HAP-1 (cell line): ENCODE results near the gene XPC.
A peak's percentile ranks its signal among the peaks of the same experiment; 100 is the strongest.
"Not testable (repeated sequence)": the region's sequence is repeated elsewhere in the genome, so short reads cannot be mapped to it uniquely, and the experiment has no call there.

Experiments
- DNase-seq, 2 experiments: peaks; one replicate each; pipeline ENCODE4 v3.0.0-alpha.2; 2016 to 2020; ENCODE audit warnings: low spot score in 2 of 2
- H3K27me3 ChIP-seq: fragments of 250-450 bp; sonication (Bioruptor Pico); 2 replicates; pipeline ENCODE4 v1.5.1; 2020; ENCODE audit warnings: low read depth, mild to moderate bottlenecking, moderate library complexity
- H3K36me3 ChIP-seq: fragments of 250-450 bp; sonication (Bioruptor Pico); replicated peaks from 2 replicates; pipeline ENCODE4 v1.5.1; 2020; ENCODE audit warnings: mild to moderate bottlenecking
- H3K4me1 ChIP-seq: fragments of 250-450 bp; sonication (Bioruptor Pico); 2 replicates; pipeline ENCODE4 v1.5.1; 2020; ENCODE audit warnings: mild to moderate bottlenecking
- H3K4me3 ChIP-seq: fragments of 250-450 bp; sonication (Bioruptor Pico); 2 replicates; pipeline ENCODE4 v1.5.1; 2020; ENCODE audit warnings: mild to moderate bottlenecking, moderate library complexity
- H3K9me3 ChIP-seq: fragments of 250-450 bp; sonication (Bioruptor Pico); 2 replicates; pipeline ENCODE4 v1.5.1; 2020; ENCODE audit warnings: mild to moderate bottlenecking, moderate library complexity
- in situ Hi-C: fragments of 300-500 bp; cut with MboI; formaldehyde crosslinking; loops from 3 replicates; pipeline ENCODE4 v1.14.3; 2020; ENCODE audit warnings: low sequenced_read_pairs, inconsistent platforms, mixed read lengths

XPC gene

DNA sequence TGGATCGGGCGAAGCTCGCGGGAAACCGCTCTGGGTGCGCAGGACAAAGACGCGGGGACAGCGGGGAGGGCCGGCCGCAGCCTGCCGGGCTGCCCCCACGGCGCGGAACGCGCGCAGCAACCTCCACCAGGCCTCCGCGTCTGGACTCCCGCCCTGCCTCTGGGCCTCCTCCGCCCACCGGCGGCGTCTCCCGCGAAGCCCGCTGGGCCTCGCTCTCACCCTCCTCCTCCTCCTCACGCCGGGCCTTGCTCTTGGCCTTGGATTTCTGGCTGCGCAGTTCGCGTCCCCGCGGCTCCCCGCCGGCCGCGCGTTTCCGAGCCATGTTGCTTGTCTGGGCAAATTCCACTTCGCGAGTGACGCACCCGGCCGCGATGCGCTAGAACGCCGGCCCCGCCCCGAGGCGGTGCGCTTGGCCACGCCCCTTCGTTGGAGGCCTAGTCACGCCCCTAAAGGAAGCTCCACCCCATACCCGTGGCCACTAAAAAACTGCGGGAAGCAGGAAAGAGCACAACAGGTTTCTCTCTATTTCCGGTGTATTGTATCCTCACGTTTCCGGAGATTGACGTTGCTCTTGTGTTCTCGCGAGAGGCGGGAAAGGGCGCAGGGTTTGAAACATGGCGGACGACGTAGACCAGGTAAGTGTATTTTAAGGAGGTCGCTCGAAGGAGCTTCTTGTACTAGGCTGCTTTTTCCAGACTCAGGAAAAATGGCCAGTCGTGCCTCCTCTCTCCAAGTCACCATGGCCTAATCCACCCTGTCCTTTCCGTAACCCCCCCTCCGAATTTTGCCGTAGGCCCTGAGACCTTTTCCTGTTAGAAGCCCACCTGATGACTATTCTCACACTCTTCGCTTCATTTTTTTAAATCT is at the start of gene XPC, which contains the start of gene LSM3:
TSS of gene XPC (minus strand) at position 355 of the 867 bp plus-strand sequence. CDS start at position 322, 33 bp downstream.
TSS of gene LSM3 (plus strand) at position 571 of the 867 bp plus-strand sequence. CDS start at position 615, 44 bp downstream.
- in situ Hi-C loops, result no loop called here
- H3K9me3 ChIP-seq, result no peaks in the 10 kb centered on the region
- DNase-seq, result peak; percentile 95 to 99
- H3K4me3 ChIP-seq, result peak within 1 kb of the TSS; percentile 61
- no peaks in the 10 kb centered on the region for H3K27me3 ChIP-seq
- H3K4me1 ChIP-seq, result peaks cover 27% of the 10 kb centered on the region
- H3K36me3 ChIP-seq, result peaks cover 30% of the 10 kb centered on the region

DNA sequence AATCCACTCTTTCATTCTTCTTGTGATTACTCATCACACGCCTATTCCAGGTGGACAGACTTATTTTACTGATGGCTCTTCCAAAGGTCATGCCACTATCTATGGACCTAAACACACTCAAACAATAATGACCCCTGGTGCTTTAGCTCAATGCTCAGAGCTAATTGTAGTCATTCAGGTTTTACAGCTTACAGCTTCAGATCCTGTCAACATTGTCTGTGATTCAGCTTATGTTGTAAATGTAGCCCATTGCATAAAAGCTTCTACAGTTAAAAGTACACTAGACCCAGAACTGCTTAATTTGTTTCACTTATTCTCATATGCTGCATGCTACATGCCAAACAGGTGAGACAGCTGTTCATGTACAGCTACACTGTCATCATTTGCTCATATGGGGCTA is 49.5 kb upstream of the XPC start:
- Histone ChIP-seq H3K9me3 (no peaks in the 10 kb centered on the region), H3K27me3 (peaks cover 10% of the 10 kb centered on the region; the same call in 1 of the 2 replicates), H3K4me3 (no peak overlapping the region), H3K36me3 (no peaks in the 10 kb centered on the region), H3K4me1 (no peaks in the 10 kb centered on the region)
- in situ Hi-C loops, result loop anchor here (25.0 kb wide), 1 partner anchor 684 kb away; no protein-coding TSS in a partner anchor
- DNase-seq, result no peak

DNA sequence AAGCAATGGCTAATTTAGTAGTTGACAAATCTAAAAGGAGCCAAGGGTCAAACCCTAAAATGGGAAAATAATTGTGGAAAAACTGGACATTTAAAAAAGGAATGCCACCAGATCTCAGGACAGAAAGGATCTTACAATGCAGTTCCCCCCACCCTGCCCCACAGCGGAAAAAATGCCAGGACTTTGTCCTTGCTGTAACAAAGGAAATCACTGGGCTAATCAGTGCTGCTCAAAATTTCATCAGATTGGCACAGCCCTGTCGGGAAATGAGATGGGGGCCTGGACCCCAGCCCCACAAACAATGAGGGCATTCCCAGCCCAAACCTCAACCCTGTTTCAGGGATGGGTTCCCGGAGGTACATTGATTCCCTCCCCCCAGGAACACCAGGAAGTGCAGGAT is 48.0 kb upstream of the XPC start:
- H3K4me3 ChIP-seq, H3K27me3 ChIP-seq, DNase-seq, H3K36me3 ChIP-seq, H3K9me3 ChIP-seq, H3K4me1 ChIP-seq: not testable (repeated sequence)
- in situ Hi-C loops, result loop anchor here (25.0 kb wide), 1 partner anchor 686 kb away; no protein-coding TSS in a partner anchor

DNA sequence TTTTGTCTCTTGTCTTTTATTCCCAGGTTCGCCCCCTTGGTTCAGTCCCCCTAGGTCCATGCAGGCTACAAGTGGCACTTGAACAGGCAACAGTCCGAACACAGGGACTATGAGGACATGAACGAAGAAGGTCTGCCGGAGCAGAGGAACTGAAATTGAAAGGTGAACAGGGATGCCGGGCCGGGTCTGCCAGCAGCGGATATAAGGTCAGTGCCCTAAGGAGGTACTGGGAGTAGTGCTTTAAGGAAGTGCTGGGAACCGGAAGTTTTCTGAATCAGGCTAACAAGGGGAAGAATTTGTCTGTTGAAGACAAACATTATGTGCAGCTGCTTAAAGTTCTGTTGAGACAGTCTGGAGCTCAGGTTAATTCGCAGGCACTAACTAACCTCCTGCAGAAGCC is 47.0 kb upstream of the XPC start:
- H3K27me3 ChIP-seq, result peaks cover 10% of the 10 kb centered on the region; the same call in 1 of the 2 replicates
- no peak overlapping the region for H3K4me3 ChIP-seq
- H3K9me3 ChIP-seq, result peaks cover 2% of the 10 kb centered on the region; the same call in 1 of the 2 replicates
- no peaks in the 10 kb centered on the region for H3K4me1 ChIP-seq
- in situ Hi-C loops, result loop anchor here (25.0 kb wide), 1 partner anchor 687 kb away; no protein-coding TSS in a partner anchor
- no peaks in the 10 kb centered on the region for H3K36me3 ChIP-seq
- no peak for DNase-seq

DNA sequence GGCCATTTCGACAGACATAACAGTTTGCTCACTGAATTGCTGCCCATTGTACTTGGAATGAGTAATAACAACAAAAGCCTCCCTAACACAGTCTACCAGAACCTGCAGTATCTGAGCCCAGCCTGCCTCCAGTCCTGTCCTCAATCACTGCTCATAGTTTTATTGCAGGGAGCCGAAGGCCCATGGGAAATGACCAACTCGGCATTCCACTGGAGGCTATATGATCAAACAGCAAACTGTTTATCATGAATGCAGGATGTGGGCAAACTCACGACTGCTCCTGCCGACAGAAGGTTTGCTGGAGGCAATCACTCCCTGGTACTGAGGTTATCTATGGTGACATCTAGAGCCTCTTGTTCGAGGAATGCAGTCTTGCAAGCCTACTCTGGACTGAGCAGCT is 46.5 kb upstream of the XPC start:
- Histone ChIP-seq H3K36me3 (no peaks in the 10 kb centered on the region), H3K27me3 (peaks cover 10% of the 10 kb centered on the region; the same call in 1 of the 2 replicates), H3K9me3 (peaks cover 2% of the 10 kb centered on the region; the same call in 1 of the 2 replicates), H3K4me1 (no peaks in the 10 kb centered on the region), H3K4me3 (no peak overlapping the region)
- DNase-seq, result no peak
- in situ Hi-C loops, result loop anchor here (25.0 kb wide), 1 partner anchor 687 kb away; no protein-coding TSS in a partner anchor

DNA sequence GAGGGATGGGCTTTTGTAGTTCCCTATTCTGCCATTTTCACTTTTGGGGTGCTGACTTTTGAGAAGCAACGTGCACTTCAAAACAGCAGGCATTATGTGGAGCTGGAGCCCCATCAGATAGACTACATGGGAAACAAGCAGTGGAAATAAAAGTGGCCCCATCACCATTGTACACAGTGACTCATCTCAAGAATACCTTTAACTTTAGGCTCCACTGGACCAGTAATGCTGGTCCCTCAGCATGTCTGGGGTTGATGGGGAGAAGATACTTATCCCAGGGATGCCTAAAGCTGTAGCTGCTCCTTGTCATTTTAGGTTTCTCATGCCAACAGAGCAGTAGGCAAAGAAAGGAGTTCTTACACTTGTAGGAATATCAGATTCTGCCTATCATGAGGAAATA is 45.2 kb upstream of the XPC start:
- Histone ChIP-seq H3K9me3 (peaks cover 2% of the 10 kb centered on the region; the same call in 1 of the 2 replicates), H3K27me3 (peaks cover 10% of the 10 kb centered on the region; the same call in 1 of the 2 replicates), H3K4me3 (no peak overlapping the region), H3K36me3 (no peaks in the 10 kb centered on the region), H3K4me1 (no peaks in the 10 kb centered on the region)
- in situ Hi-C loops, result no loop called here
- no peak for DNase-seq

DNA sequence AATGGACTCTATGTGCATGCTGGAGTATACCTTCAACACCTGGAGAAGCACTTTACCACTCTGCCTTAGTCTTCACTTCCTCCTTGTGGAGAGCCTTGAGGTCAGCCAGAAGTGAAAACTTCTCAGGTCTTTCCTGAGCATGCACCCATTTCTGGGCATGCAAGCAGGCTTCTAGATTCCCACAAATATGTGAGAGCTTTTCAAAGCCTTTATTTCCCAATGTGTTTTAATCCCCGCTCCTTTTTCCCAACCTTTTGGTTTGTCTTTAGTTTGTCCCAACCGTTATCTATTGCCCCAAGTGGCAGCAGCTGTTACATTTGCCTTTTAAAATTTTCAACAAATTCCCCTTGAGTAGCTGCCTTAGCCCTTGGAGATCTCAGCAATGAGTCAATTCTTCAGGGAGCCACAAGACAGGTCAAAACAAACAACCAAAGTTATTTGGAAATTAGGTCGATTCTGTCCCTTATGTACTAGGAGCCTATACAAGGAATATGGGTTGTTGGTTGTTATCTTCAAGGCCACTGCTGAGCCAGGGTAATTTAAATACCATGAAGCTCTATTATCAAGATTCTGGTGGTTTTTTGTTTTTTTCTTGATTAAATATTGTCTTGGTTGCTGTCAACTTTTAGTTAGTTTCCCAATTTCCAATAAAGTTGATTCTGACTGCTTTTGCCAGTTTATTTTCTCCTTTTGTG is 44.6 kb upstream of the XPC start:
- Histone ChIP-seq H3K4me1 (no peaks in the 10 kb centered on the region), H3K36me3 (no peaks in the 10 kb centered on the region), H3K9me3 (peaks cover 2% of the 10 kb centered on the region; the same call in 1 of the 2 replicates), H3K4me3 (no peak overlapping the region), H3K27me3 (peaks cover 10% of the 10 kb centered on the region; the same call in 1 of the 2 replicates)
- in situ Hi-C loops, result no loop called here
- DNase-seq, result no peak

DNA sequence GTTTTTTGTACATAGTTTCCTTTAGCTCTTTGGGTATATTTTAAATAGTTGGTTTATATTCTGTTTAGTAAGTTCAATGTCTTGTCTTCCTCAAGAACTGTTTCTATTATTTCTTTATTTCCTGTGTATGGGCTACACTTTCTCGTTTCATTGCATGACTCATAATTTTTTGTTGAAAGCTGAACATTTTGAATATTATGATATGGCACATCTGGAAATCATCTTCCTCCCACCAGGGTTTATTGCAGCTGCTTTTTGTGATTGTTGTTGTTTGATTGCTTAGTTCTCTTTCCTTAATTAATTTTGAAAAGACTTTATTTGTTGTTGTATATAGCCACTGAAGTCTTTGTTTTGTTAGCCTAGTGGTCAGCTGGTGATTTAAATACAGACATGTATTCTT is 44.1 kb upstream of the XPC start:
- Histone ChIP-seq H3K9me3 (peaks cover 2% of the 10 kb centered on the region; the same call in 1 of the 2 replicates), H3K36me3 (no peaks in the 10 kb centered on the region), H3K4me3 (no peak overlapping the region), H3K27me3 (peaks cover 10% of the 10 kb centered on the region; the same call in 1 of the 2 replicates), H3K4me1 (no peaks in the 10 kb centered on the region)
- in situ Hi-C loops, result no loop called here
- no peak for DNase-seq

DNA sequence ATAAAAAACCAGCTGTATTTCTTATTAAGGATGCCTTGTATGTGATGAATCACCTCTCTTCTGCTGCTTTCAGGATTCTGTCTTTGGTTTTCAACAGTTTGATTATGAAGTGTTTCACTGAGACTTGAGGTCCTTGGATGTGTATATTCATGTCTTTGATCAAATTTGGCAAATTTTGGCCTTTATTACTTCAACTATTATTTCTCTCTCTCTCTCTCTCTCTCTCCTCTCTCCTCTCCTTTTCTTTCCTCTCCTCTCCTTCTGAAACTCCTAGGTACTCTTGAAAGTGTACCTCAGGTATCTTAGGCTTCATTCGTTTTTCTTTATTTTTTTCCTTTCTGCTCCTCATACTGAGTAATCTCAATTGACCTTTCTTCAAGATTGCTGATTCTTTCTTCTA is 43.5 kb upstream of the XPC start:
- in situ Hi-C loops, result no loop called here
- H3K9me3 ChIP-seq, result peaks cover 2% of the 10 kb centered on the region; the same call in 1 of the 2 replicates
- peaks cover 10% of the 10 kb centered on the region; the same call in 1 of the 2 replicates for H3K27me3 ChIP-seq
- H3K4me3 ChIP-seq, result no peak overlapping the region
- H3K36me3 ChIP-seq, result no peaks in the 10 kb centered on the region
- no peaks in the 10 kb centered on the region for H3K4me1 ChIP-seq
- DNase-seq, result no peak

DNA sequence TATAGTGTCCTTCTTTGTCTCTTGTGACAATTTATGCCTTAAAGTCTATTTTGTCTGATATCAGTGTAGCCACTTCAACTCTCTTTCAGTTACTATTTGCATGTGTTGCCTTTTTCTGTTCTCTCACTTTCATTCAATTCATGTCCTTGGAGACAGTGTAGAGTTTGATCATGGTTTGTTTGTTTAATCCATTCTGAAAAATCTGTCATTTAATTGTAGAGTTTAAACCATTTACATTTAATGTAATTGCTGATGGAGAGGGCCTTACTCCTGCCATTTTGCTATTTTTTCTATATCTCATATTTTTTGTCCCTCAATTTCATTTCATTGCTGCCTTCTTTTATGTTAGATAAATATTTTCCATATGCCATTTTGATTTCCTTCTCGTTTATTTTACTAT is 42.5 kb upstream of the XPC start:
- Histone ChIP-seq H3K4me1 (no peaks in the 10 kb centered on the region), H3K27me3 (peaks cover 2% of the 10 kb centered on the region; the same call in 1 of the 2 replicates), H3K36me3 (no peaks in the 10 kb centered on the region), H3K9me3 (peaks cover 2% of the 10 kb centered on the region; the same call in 1 of the 2 replicates), H3K4me3 (no peak overlapping the region)
- in situ Hi-C loops, result no loop called here
- DNase-seq, result no peak

DNA sequence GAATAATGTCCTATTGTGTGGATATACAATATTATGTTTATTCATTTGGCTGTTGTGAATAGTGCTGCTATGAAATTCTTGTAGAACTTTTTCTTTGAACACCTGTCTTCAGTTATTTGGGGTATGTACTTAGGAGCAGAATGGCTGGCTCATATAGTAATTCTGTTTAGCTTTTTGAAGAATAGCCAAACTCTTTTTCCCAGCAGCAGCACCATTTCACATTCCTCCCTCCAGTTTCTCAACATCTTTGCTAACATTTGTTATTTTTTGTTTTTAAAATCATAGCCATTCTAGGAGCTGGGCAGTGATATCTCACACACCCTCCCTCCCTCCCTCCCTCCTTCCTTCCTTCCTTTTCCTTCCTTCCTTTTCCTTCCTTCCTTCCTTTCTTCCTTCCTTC is 40.0 kb upstream of the XPC start:
- in situ Hi-C loops, result no loop called here

DNA sequence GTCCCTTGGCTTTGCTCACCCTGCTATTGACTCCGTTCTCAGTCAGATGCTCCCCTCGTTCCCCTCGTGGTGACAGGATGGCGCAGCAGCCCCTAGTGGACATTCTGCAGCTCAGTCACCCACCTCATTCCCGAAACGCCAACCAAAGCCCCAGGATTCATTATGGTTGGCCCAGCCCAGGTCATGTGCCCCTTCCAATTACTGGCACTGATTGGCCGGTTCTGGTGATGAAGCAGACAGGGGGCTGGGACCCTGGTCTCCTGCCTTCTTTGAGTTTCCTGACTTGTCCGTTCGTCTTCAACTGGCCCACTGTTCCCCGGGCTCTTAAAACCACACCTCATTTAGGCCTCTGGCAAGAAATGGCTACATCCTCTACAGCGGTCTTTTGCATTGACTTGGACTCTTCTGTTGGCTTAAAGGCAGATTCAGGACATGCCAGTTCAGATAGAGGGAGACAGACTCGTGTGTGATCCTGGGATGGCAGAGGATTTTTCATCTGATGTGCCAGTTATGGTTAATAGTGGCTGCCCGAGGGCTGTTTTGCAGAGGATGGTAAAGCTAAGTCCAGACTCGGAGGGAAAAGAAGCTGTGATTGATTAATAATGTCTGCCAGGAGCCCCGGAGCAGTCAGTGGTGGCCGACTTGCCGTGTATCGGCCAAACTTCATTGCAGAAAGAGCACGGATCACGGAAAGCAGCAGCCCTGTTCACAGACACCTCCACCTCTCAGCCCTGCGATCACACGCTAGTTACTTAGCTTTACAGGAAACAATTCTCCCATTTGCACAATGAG is 38.1 kb upstream of the XPC start:
- Histone ChIP-seq H3K4me3 (no peak overlapping the region), H3K27me3 (no peaks in the 10 kb centered on the region), H3K4me1 (no peaks in the 10 kb centered on the region), H3K9me3 (no peaks in the 10 kb centered on the region; the same call in 1 of the 2 replicates), H3K36me3 (no peaks in the 10 kb centered on the region)
- peak; percentile 7 to 62 for DNase-seq
- in situ Hi-C loops, result no loop called here

More for the DNA sequence above, 40.0 kb upstream of the XPC start:
- no peaks in the 10 kb centered on the region for H3K27me3 ChIP-seq
- DNase-seq, result no peak
- H3K36me3 ChIP-seq, result no peaks in the 10 kb centered on the region
- no peak overlapping the region for H3K4me3 ChIP-seq
- H3K4me1 ChIP-seq, result no peaks in the 10 kb centered on the region
- H3K9me3 ChIP-seq, result peaks cover 2% of the 10 kb centered on the region; the same call in 1 of the 2 replicates

DNA sequence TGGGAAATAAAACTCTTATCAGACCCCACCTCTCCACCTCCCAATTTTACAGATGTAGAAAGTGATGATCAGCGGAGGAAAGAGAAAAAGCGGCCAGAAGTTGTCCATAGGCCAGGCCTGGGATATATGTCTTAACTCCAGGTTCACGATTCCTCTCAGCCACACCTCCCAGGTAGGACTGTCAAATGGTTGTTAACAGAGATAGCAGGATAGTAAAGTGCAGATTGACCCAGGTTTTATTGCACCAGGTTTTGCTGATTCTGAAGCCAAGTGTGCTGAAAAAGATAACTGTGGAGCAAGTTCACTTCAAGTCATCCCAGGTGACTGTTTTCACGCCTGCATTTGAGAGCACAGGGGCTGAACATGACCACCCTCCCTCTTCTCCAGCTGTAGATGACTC is 36.4 kb upstream of the XPC start:
- H3K27me3 ChIP-seq, result no peaks in the 10 kb centered on the region
- no peak overlapping the region for H3K4me3 ChIP-seq
- H3K9me3 ChIP-seq, result no peaks in the 10 kb centered on the region
- H3K4me1 ChIP-seq, result no peaks in the 10 kb centered on the region
- no peak for DNase-seq
- H3K36me3 ChIP-seq, result no peaks in the 10 kb centered on the region
- in situ Hi-C loops, result no loop called here
